HepG2 (cell line): ENCODE data around the gene RELB. TPM values are rescaled to one million over a fixed set of nuclear protein-coding genes. Genes with fewer than 3 reads are reported as not detected.
A peak's percentile ranks its signal among the peaks of the same experiment; 100 is the strongest.

ENCODE experiments used
- BRCA1 ChIP-seq: sonication (generic); formaldehyde crosslinking; IDR thresholded peaks from 2 replicates; pipeline ENCODE4 v1.4.0; 2020; ENCODE audit warnings: missing genetic modification reagents
- BRD4 ChIP-seq: sonication (generic); formaldehyde crosslinking; IDR thresholded peaks from 2 replicates; pipeline ENCODE4 v1.4.0; 2020; ENCODE audit warnings: missing genetic modification reagents
- CEBPG ChIP-seq: IDR thresholded peaks from 2 replicates; pipeline ENCODE4 v1.6.1; 2016
- DNMT3B ChIP-seq: conservative IDR thresholded peaks from 2 replicates; pipeline ENCODE4 v1.6.1; 2016; ENCODE audit warnings: missing biosample characterization, control low read depth
- EHMT2 ChIP-seq: fragments of 200-600 bp; sonication (generic); IDR thresholded peaks from 2 replicates; pipeline ENCODE4 v1.7.0; 2017; ENCODE audit warnings: antibody characterized with exemption, low read depth, low read length, borderline replicate concordance
- GZF1 ChIP-seq: sonication (generic); formaldehyde crosslinking; IDR thresholded peaks from 2 replicates; pipeline ENCODE4 v1.5.1; 2020; ENCODE audit warnings: mild to moderate bottlenecking, missing genetic modification reagents
- KAT8 ChIP-seq: IDR thresholded peaks from 2 replicates; pipeline ENCODE4 v1.6.1; 2016; ENCODE audit warnings: missing genetic modification reagents, missing compliant biosample characterization
- NONO ChIP-seq, 2 experiments: fragments of 450-650 bp in 1 of 2; sonication (generic) in 1 of 2; formaldehyde crosslinking in 1 of 2; IDR thresholded peaks in 1 of 2; conservative IDR thresholded peaks in 1 of 2; 2 replicates each; pipeline versions ENCODE4 v1.6.1 to v1.8.0; 2017 to 2022; ENCODE audit warnings: mild to moderate bottlenecking in 1 of 2, missing genetic modification reagents in 1 of 2, moderate library complexity in 1 of 2
- RFXANK ChIP-seq: IDR thresholded peaks from 2 replicates; pipeline ENCODE4 v1.6.1; 2016
- SIX1 ChIP-seq: sonication (generic); formaldehyde crosslinking; IDR thresholded peaks from 2 replicates; pipeline ENCODE4 v1.4.0; 2020; ENCODE audit warnings: missing genetic modification reagents, borderline replicate concordance
- SMC3 ChIP-seq: IDR thresholded peaks from 2 replicates; pipeline ENCODE4 v1.6.1; 2011; ENCODE audit warnings: low read length, improper control_type of control experiment
- SOX5 ChIP-seq: IDR thresholded peaks from 2 replicates; pipeline ENCODE4 v1.6.1; 2016; ENCODE audit warnings: borderline replicate concordance
- SP2 ChIP-seq: sonication (generic); formaldehyde crosslinking; IDR thresholded peaks from 2 replicates; pipeline ENCODE4 v1.5.1; 2020; ENCODE audit warnings: mild to moderate bottlenecking, missing genetic modification reagents
- TAF15 ChIP-seq: fragments of 200-400 bp; formaldehyde crosslinking; IDR thresholded peaks from one replicate; pipeline ENCODE4 v1.6.1; 2018; ENCODE audit warnings: mild to moderate bottlenecking, low read depth, low read length; ENCODE audit not compliant: poor library complexity, severe bottlenecking
- ZBTB3 ChIP-seq: sonication (generic); formaldehyde crosslinking; IDR thresholded peaks from 2 replicates; pipeline ENCODE4 v1.4.0; 2020; ENCODE audit warnings: low read depth, mild to moderate bottlenecking, moderate library complexity, missing genetic modification reagents, borderline replicate concordance
- ZBTB38 ChIP-seq: sonication (generic); formaldehyde crosslinking; IDR thresholded peaks from 2 replicates; pipeline ENCODE4 v1.5.1; 2020; ENCODE audit warnings: mild to moderate bottlenecking, missing genetic modification reagents
- ZNF142 ChIP-seq: sonication (generic); formaldehyde crosslinking; IDR thresholded peaks from 2 replicates; pipeline ENCODE4 v1.4.0; 2020; ENCODE audit warnings: missing genetic modification reagents
- ZNF317 ChIP-seq: sonication (generic); formaldehyde crosslinking; IDR thresholded peaks from 2 replicates; pipeline ENCODE4 v1.5.0; 2020; ENCODE audit warnings: mild to moderate bottlenecking, missing genetic modification reagents
- ZNF556 ChIP-seq: sonication (generic); formaldehyde crosslinking; IDR thresholded peaks from 2 replicates; pipeline ENCODE4 v1.4.0; 2020; ENCODE audit warnings: mild to moderate bottlenecking, missing genetic modification reagents, borderline replicate concordance
- ZNF629 ChIP-seq: sonication (generic); formaldehyde crosslinking; conservative IDR thresholded peaks from 2 replicates; pipeline ENCODE4 v1.5.0; 2020; ENCODE audit warnings: missing genetic modification reagents
- ZNF713 ChIP-seq: sonication (generic); formaldehyde crosslinking; IDR thresholded peaks from 2 replicates; pipeline ENCODE4 v1.4.0; 2020; ENCODE audit warnings: mild to moderate bottlenecking, missing genetic modification reagents
- polyA plus RNA-seq, 8 experiments: library from polyadenylated mRNA; depleted of rRNA in 3 of 8; stranded (reverse) in 7 of 8; unstranded in 1 of 8; fragments of >200 nt; fragmentation: Illumina TruSeq in 4 of 8; extraction: Trizol in 4 of 8; gene quantifications; 2 replicates each; pipeline versions ENCODE4 v1.2.1 to v1.2.3, GENCODE V29; 2011 to 2016; ENCODE audit warnings: low read depth in 4 of 8, missing spikeins in 1 of 8, mixed read lengths in 1 of 8; ENCODE audit not compliant: insufficient read depth in 1 of 8
- total RNA-seq, 5 experiments: library from RNA; depleted of rRNA; stranded (reverse); fragments of >200 nt; fragmentation: Illumina TruSeq; extraction: Trizol; gene quantifications; 2 replicates each; pipeline ENCODE4 v1.2.3, GENCODE V29; 2016; ENCODE audit warnings: low read depth in 1 of 5
- TF ChIP-seq, protein P1 (sequence below): sonication (generic); formaldehyde crosslinking; IDR thresholded peaks from 2 replicates; pipeline ENCODE4 v1.4.0; 2020; ENCODE audit warnings: missing genetic modification reagents

Gene RELB
- total and polyA plus RNA-seq, 2 of the 13 experiments (the other 11 are each of a cell fraction or from before 2014, with no cell fraction given) = 1.9 to 3.5 TPM

- TF ChIP-seq ZNF142 (CRISPR knock-in tag) = peak; percentile 43
- no peak for TF ChIP-seq ZNF713 (CRISPR knock-in tag)
- TF ChIP-seq SOX5 (CRISPR knock-in tag) = peak; percentile 87; the same call in 1 of the 2 replicates
- peak; percentile 78; the same call in 1 of the 2 replicates for TF ChIP-seq ZNF317
- TF ChIP-seq SIX1 (CRISPR knock-in tag) = peak; percentile 81
- 0 out of 2 replicates have a peak, but pooled peaks have one; percentile 47 for TF ChIP-seq RFXANK (CRISPR knock-in tag)
- TF ChIP-seq DNMT3B = 0 out of 2 replicates have a peak, but pooled peaks have one; percentile 47
- TF ChIP-seq ZBTB3 = 0 out of 2 replicates have a peak, but pooled peaks have one; percentile 27
- TF ChIP-seq ZNF556 (CRISPR knock-in tag) = peak; percentile 66; the same call in 1 of the 2 replicates
- TF ChIP-seq EHMT2 = no peak
- TF ChIP-seq, protein P1, sequence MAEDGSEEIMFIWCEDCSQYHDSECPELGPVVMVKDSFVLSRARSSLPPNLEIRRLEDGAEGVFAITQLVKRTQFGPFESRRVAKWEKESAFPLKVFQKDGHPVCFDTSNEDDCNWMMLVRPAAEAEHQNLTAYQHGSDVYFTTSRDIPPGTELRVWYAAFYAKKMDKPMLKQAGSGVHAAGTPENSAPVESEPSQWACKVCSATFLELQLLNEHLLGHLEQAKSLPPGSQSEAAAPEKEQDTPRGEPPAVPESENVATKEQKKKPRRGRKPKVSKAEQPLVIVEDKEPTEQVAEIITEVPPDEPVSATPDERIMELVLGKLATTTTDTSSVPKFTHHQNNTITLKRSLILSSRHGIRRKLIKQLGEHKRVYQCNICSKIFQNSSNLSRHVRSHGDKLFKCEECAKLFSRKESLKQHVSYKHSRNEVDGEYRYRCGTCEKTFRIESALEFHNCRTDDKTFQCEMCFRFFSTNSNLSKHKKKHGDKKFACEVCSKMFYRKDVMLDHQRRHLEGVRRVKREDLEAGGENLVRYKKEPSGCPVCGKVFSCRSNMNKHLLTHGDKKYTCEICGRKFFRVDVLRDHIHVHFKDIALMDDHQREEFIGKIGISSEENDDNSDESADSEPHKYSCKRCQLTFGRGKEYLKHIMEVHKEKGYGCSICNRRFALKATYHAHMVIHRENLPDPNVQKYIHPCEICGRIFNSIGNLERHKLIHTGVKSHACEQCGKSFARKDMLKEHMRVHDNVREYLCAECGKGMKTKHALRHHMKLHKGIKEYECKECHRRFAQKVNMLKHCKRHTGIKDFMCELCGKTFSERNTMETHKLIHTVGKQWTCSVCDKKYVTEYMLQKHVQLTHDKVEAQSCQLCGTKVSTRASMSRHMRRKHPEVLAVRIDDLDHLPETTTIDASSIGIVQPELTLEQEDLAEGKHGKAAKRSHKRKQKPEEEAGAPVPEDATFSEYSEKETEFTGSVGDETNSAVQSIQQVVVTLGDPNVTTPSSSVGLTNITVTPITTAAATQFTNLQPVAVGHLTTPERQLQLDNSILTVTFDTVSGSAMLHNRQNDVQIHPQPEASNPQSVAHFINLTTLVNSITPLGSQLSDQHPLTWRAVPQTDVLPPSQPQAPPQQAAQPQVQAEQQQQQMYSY (CRISPR knock-in tag) = peak; percentile 60
- TF ChIP-seq TAF15 = no peak
- TF ChIP-seq BRCA1 = no peak
- TF ChIP-seq KAT8 = peak; percentile 75
- peak; percentile 79; the same call in 1 of the 2 replicates for TF ChIP-seq BRD4
- no peak for TF ChIP-seq ZBTB38 (CRISPR knock-in tag)
- peak; percentile 51 for TF ChIP-seq ZNF629
- no peak for TF ChIP-seq SP2
- no peak for TF ChIP-seq GZF1 (CRISPR knock-in tag)
- TF ChIP-seq CEBPG (CRISPR knock-in tag) = peak; percentile 42; the same call in 1 of the 2 replicates
- no peak for TF ChIP-seq SMC3
- no peak for TF ChIP-seq NONO (IDR thresholded peaks at IDR 0.05)
- peak; percentile 70 for TF ChIP-seq NONO (CRISPR knock-in tag; conservative IDR thresholded peaks at IDR 0.05)
Observed at GRCh38 chr19:45045671-45046353, 44.5 kb downstream of the RELB start (continued).
